HG03175 (cell line): ENCODE data around the gene LMF2.
A peak's percentile ranks its signal among the peaks of the same experiment; 100 is the strongest.
"Not testable (repeated sequence)": the region's sequence is repeated elsewhere in the genome, so short reads cannot be mapped to it uniquely, and the experiment has no call there.

ENCODE experiments used
- ATAC-seq: cut with Tn5 transposase; IDR thresholded peaks from one replicate; pipeline ENCODE4 v1.9.1; 2021; ENCODE audit warnings: mild to moderate bottlenecking, moderate library complexity; ENCODE audit not compliant: unreplicated experiment

The LMF2 gene

DNA sequence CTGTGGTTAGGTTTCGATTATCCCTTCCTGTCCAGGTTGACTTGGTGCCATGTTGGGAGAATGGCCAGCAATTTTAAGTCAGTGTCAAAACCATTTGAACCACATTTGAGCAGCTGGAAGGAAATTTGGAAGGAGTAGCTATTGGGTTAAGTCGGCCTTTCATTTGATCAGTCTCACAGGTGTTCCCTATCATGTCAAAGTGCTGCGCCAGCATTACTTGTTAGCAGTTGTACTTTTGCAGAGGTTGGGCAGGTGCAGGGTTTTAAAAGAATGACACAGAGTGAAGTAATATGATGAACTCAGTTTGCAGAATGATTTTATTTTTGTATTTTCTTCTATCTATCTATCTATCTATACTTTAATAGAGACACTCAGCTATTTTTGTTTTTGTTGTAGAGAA lies 28.7 kb upstream of the LMF2 start:
- no peak for ATAC-seq

DNA sequence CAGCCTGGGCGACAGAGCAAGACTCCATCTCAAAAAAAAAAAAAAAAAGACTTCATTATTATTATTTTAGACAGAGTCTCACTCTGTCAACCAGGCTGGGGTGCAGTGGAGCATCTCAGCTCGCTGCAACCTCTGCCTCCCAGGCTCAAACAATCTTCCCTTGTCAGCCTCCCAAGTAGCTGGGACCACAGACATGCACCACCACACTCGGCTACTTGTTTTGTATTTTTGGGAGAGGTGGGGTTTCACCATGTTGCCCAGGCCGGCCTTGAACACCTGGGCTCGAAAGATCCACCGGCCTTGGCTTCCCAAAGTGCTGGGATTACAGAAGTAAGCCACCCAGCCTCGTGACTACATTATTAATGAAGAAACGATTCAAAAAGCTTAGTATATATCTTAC lies 27.6 kb upstream of the LMF2 start:
- ATAC-seq = no peak

DNA sequence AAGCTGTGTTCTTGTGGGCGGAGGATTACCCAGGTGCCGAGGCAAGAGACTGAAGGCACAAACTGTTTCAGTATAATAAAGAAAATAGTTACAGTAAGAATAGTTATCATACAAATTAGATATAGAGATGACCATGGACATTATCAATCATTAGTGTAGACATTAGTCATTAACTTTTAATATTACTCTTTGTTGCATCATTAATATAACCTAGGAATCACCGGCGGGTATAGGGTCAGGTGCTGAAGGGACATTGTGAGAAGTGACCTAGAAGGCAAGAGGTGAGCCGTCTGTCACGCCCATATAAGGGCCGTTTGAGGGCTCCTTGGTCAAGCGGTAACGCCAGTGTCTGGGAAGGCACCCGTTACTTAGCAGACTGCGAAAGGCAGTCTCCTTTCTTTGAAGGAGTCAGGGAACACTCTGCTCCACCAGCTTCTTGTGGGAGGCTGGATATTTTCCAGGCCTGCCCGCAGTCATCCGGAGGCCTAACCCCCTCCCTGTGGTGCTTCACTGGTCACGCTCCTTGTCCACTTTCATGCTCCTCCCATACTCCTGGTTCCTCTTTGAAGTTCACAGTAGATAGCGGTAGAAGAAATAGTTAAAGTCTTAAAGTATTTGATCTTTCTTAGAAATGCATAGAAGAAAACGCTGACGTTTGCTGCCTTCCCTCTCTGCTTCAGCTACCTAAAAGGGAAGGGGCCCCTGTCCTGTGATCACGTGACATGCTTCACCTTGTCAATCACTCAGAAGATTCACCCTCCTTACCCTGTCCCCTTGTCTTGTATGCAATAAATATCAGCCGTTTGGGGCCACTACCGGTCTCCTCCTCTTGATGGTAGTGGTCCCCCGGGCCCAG lies 26.6 kb upstream of the LMF2 start:
- not testable (repeated sequence) for ATAC-seq

DNA sequence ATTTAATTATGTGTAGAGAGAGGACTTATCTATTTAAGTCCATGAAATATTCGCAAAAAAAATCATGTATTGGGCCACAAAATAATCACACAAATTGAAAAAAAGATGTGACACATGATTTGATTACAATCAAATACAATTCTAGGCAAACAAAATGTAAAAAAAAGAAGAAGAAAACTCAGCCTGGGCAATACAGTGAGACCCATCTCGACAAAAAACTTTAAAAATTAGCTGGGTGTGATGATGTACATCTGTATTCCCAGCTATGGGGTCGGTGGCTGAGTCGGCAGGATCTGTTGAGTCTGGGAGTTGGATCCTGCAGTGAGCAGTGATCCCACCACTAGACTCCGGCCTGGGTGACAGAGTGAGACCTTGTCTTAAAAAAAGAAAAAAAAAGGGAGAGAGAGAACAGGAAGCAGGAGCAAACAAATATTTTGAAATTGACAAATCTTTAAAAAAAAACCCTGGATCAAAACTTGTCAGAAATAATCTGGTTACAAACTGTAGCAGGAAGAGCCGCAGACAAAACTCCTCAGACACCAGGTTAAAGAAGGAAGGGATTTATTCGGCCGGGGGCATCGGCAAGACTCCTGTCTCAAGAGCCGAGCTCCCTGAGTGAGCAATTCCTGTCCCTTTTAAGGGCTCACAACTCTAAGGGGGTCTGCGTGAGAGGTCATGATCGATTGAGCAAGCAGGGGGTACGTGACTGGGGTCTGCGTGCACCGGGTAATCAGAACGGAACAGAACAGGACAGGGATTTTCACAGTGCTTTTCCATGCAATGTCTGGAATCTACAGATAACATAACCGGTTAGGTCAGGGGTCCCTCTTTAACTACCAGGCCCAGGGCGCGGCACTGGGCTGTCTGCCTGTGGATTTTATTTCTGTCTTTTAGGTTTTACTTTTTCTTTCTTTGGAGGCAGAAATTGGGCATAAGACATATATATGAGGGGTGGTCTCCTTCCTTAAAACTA lies 25.6 kb upstream of the LMF2 start:
- ATAC-seq = no peak

DNA sequence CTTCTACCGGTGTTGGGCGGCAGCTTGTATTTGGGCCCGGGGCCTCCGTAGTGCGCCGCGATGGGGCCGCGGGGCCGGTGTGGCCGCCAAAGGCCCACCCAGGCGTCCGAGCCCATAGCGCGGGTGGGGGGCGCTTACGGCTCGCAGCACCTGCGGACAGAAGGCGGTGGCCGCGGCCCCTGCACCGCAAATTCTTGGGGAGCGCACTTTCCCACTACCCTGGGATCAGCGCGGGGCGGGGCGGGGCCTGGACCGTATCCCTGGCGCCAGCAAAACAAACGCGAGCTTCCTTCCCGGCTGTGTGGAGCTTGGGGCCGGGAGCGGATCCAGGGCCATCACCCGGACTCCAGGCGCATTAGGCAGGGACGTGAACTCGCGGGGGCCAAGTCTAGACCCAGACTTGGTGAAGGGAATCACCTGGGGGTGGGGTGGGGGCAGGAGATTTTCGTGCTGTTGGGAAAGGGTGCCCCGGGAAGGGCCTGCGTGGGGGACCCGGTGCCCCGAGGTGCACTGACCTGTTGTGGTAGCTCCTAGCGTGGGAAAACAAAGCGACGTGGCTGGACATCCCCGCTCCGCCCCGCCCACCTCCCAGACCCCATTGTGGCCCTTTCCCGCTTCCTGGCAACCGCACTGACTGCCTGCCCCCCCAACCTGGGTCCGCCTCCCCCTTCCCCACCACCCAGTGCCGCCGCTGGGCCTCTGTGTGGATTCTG lies 24.6 kb upstream of the LMF2 start:
- no peak for ATAC-seq

DNA sequence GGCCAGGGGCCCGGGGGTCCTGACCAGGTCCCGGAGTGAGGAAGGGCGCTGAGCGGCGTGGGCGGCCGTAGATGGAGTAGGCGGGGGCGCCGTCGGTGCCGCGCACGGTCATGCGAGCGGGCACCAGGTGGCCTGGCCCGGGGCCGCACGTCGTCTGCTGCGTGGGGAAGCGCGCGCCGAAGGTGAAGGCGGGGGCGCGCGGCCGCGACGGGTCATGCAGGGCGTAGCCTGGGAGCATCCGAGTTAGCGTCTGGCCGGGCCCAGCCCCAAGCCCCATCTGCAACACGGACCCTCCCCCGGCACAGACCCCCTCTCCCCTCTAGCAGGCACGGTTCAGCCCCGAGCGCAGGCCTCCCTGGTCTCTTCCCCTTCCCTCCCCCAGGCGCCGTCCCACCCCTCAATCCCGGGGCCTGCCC lies 24.1 kb upstream of the LMF2 start:
- ATAC-seq = no peak

DNA sequence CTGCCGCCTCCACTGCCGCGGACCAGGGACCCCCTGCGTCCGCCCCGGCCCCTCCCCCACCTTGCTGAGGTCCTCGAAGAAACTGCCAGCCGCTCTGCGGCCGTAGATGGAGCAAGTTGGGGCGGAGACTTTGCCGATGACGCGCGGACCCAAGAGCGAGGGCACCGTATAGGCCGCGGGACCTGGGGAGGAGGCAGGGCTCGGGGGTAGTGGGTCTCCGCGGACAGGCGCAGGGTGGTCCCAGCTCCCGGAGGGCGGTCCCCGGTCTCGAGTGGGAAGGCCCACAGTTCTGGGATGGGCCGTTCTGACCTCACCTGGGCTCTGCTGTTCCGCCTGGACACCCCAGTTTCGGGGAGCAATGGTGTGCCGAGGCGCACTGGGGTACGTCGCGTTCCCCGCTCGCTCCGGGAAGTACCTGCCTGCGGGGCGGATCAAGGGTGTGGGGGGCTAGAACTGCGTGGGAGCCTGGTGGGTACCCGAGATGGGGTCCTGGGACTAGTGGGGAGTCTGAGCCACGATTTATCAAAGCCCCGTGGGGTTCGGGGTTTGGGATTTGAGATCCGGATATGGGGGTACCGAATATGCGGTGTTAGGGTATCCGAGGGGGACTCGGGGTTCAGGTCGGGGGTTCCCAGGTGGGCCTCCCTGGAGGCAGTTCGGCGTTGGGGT lies 23.5 kb upstream of the LMF2 start:
- peak; percentile 30 for ATAC-seq

DNA sequence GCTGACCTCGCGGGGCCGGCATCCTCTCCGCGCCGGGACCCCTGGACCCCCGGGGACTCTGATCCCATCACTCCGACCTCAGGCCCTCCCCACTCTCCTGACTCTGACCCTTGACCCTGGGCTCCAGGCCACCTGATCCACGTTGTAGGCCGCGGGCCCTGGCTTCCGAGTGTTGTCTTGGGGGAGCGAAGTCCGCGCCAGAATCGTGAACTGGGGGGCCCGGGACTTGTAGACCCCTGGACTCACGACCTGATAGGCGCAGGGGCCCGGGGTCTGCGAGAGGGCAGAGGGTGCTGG lies 23.0 kb upstream of the LMF2 start:
- ATAC-seq = no peak

DNA sequence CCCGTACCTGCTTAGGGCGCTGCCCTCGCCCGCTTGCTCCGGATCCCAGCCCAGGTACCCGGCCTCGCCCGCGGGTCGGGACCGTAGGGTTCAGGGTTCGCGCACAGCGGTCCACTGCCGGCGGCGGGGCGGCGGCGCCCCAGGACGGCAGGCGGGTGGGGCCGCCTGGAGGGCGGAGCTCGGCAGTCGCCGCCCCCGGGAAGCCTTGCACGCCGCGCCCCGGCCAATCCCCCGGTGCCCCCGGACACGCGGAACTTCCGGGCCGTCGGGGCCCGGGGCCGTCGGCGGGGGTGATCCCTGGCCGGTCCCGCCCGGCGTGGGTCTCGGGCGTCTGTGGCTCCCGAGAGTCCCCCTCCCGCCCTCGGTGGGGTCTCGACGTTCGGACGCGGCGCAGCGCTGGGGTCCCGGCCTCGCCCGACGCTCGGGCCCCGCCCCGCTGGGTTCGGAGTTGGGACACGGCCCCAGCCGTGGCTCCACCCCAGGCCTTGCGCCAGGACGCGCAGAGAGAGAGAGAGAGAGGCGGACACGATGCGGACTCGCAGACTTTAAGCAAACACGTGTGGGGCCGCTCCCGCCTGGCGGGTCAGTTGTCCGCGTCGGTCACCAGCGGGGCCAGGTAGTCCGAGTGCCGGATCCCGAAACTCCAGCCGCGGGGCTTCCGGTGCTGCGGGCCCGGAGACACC lies 22.5 kb upstream of the LMF2 start, which contains the start of gene TYMP:
Gene TYMP (minus strand): TSS at position 116 of the 683 bp plus-strand sequence. CDS start 303 bp downstream, outside the sequence.
- peak; percentile 24 for ATAC-seq

DNA sequence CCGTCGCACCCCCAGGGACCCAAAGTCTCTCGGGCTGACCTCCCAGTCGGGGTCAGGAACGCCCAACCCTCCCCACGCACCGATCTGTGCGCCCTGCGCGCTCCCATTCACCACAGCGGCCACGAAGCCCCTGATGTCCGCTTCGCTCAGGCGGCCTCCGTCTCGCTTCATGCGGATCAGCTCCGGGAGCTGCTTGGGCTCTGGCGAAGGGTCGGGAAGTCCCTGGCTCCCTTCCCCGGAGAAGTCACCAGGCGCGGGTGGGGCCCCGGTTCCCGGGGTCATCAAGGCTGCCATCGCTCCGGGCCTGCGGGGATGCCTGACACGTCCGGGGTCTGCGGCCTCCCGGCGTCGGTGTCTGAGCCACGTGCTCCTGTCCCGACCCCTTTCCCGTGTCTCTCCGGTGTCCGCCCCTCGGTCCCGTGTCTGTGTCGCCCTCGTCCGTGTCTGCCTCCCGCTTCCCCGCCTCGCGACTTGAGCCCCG lies 22.0 kb upstream of the LMF2 start:
- ATAC-seq = no peak

DNA sequence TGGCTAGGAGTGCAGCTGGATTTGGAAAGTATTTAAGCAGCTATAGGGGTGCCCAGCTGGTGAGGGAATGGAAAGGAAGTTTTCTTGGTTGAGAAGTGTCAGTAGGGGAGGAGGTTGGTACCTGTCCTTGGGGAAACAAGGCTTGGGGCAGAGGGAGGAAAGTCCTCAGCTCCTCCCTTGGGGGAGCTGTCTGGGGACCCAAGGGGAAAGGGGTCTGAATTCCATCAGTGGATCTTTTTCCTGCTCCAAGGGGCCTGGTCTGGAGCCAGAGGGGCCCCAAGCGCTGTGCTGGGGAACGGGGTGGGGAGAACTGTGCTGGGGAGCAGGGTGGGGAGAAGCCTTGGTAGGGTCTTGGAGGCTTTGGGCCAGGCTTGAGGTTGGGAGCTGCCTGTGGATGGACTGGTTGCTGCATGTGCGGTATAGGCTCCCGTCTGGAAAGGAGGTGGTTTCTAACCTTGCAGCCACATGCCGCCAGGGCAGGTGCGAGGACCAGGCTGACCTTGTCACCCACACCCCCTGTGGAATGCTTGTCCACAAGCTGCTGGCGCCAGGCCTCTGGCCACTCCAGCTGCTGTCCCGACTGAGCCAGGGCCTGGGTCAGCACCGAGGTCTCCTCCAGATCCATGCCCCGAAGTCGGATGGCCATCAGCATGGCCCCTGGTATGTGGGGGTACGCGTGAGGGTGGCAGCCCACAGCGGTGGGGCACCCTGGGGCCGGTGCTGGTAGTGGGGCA lies 21.3 kb upstream of the LMF2 start:
- ATAC-seq = no peak

DNA sequence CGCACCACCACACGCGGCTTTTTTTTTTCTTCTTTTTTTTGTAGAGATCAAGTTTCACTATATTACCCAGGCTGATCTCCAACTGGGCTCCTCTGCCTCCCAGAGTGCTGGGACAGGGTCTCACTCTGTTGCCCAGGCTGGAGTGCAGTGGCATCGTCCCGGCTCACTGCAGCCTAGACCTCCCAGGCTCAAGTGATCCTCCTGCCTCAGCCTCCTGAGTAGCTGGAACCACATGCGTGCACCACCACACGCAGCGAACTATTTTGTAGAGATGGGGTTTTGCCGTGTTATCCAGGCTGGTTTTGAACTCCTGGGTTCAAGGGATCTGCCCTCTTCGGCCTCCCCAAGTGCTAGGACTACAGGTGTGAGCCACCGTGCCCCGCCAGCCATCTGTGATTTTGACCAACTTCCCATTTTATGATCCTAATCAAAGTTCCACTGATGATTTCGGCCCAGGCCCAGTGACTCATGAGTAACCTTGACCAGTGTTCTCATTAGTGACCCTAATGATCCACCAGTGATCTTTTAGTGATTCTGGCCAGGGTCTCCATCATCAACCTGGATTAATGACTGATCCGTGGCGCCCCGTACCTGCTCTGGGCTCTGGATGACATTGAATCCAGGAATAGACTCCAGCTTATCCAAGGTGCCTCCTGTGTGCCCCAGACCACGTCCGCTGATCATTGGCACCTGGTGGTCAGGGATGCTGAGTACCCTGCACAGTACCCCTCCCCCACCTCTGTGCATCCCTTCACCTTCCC lies 20.6 kb upstream of the LMF2 start:
- ATAC-seq = no peak

DNA sequence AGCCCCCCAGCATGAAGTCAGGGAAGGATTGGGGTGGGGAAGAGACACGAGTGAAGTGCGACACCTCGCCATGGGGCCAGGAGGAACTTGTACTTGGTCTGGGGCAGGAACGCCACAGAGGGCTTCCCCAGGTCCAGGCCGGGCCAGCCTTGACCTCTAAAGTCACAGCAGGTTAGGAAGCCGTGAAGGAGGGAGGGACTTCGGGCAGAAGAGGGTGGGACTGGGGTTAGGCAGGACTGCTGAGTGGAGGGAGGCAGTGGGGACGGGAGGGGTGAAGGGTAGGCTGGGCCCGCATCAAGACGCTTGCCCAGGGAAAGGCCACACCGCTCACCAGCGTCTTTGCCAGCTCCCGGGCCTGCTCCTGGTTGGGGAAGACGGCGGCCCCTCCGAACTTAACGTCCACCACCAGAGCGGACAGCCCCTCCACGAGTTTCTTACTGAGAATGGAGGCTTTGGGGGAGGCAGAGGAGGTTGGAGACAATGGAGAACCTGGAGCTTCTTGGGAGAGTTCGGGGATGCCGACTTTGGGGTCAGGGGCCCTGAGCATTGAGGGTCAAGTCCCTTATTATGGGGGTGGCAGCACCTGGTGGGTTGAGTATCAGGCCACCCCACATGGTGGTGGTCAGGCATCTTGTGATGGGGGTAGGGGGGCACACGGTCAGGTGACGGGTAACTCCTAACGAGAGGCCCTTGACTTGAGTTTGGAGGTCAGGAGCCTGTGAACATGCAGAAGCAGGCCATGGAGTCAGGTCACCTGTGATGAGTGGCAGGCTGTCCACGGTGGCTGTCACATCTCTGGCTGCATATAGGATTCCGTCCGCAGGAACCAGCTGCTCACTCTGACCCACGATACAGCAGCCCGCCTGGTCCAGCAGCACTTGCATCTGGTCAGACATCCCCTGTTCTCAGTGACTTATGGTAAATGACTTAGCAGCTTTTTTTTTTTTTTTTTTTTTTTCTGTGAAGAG lies 19.6 kb upstream of the LMF2 start:
- no peak for ATAC-seq

DNA sequence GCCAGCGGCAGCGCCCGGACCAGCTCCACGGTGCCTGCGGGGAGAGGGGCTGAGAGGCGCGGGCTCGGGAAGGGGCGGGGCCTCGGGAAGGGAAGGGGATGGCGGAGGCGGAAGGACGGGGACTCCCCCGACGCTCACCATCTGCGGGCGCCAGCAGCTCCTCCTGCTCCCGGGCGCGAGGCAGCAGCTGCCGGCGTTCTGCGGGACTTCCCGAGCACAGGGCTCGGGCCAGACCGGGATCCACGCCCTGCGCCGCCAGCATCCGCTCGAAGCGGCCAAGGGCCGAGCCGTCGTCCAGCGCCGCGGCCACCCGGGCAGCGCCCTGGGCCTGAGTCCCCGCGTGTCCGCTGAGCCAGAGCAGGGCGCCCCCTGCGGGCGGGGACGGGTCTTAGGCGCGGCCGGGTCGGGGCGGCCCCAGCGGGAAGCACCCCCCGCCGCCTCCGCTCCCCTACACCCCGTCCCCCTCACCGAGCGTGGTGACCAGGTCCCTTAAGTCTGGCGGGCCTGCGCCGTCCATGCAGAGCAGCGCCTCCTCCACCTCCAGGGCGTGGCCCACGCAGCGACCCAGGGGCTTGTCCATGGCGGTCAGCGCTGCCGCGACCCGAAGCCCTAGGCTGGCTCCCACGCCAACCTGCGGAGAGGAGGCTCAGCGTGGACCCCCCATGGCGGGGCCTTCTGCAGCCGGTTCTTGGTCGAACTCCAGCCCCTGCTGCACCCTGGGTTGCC lies 18.8 kb upstream of the LMF2 start:
- ATAC-seq = peak; percentile 13

DNA sequence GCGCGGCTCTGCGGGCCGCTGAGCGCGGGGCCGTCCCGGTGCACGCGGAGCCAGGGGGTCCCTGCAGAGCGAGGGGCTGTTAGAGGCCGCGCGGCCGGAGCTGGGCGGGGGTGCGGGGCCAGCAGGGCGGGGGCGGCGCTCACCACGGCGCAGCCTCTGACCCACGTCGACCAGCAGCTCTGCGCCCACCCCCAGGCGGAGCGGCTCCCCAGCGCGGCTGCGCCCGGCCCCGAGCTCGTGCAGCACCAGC lies 18.3 kb upstream of the LMF2 start:
- no peak for ATAC-seq

DNA sequence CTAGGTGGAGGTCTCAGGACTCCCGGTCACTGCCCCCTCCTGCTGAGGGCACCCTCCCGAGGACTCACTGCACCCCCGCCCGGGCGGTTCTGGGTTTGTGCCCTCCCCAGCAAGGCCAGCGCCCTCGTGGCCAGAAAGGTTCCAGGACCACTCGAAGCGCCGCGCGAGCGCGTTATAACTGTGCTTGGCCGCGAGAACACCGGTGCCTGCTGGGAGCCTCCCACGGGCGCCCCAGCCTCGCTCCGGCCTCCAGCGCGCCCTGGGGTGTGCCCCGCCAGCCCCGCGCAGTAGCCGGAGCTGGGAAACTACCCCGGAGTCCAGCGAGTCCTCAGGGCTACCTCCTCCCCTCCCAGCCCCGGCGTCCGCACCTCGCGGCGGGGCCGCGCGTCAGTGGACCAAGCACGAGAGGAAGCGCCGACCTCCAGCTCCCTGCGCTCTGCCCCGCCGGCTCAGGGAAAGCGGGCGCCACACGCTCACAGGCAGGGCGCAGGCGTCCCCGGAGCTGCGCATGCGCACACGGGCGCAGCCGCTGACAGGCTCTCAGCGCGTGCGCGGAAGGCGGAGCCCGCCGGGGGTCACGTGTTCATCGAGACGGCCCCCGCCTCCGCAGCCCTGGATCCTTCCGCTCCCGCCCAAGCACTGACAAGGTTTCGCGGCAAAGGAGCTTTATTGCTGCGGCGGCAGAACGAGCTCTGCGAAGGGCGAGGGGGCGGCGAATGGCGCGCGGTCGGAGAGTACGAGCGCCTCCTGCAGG lies 17.8 kb upstream of the LMF2 start, which contains the start of gene SCO2:
Gene SCO2 (minus strand): TSS at position 495 of the 754 bp plus-strand sequence. CDS start 1,187 bp downstream, outside the sequence.
- ATAC-seq = peak; percentile 45
